Measurements from ENCODE around the gene DVL2.
A peak's percentile ranks its signal among the peaks of the same experiment; 100 is the strongest.

The DVL2 gene

DNA sequence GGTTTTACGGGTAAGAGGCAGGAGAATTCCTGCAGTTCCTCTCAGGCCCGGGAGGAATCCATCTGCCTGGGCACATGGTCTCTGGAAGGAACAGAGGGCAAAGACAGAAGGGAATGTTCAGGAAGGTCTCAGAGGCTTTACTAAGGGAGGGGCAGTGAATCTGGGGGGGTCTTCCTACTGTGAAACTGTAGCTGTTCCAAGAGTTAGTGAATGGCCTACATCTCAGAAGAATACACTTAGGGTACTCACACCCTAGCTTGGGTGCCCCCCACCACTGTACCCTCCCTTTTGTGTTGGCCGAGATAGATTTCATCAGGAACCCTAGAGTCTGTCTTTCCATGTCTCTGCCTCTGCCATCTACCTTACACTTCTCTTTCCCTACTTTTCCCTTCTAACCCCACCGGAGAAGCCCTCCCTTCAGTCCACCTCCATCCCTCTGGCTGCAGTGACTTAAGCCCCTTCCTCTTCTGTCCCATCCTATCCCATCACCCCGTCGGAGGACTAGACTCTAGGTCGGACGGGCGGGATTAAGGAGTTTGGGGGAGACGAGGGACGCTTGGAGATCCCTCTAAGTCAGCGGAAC, 15.0 kb downstream of the DVL2 start:
- no peak for DNase-seq (ENCODE audit: low spot score)

DNA sequence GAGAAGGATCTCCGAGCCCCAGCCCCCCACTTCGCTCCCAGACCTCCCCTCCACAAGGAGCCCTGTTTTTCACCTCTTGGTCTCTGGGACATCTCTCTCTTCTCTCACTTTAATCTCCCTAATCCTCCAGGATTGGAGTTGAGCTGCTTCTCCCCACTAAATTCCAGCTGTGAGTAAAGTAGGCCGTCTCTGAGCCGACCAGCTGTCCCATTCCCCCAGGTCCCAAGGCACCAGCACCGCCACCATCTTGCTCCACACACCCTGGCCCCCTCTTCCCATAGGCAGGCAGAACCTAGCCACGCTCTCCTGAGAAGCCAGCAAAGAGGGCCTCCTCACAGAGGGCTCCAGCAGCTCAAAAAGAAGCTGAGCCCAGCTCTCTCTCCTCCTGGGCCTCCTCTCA, 15.6 kb downstream of the DVL2 start:
- no peak for DNase-seq (ENCODE audit: low spot score)

DNA sequence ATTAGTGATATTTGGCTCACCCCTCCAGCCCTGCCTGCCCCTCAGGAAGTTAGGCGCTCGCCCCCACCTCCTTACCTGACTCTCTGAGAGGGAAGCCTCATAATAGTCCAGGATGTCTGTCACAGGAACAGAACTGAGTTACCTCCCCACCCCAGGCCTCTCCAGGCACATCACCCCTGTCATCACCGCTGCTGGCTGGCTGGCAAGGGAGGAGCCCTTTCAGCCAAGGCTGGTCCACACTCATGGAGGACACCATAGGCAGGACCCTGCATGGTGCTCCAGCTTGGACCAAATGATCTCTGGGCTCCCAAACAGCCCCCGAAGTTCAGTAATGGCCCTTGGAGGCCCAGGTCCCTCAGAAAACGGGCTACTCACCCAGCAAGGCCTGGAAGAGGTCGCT, 16.2 kb downstream of the DVL2 start:
- DNase-seq (ENCODE audit: low spot score): no peak

- DNase-seq (ENCODE audit: low spot score): no peak
These were observed 17.0 kb downstream of the DVL2 start for GRCh38 chr17:7217113-7217987.

DNA sequence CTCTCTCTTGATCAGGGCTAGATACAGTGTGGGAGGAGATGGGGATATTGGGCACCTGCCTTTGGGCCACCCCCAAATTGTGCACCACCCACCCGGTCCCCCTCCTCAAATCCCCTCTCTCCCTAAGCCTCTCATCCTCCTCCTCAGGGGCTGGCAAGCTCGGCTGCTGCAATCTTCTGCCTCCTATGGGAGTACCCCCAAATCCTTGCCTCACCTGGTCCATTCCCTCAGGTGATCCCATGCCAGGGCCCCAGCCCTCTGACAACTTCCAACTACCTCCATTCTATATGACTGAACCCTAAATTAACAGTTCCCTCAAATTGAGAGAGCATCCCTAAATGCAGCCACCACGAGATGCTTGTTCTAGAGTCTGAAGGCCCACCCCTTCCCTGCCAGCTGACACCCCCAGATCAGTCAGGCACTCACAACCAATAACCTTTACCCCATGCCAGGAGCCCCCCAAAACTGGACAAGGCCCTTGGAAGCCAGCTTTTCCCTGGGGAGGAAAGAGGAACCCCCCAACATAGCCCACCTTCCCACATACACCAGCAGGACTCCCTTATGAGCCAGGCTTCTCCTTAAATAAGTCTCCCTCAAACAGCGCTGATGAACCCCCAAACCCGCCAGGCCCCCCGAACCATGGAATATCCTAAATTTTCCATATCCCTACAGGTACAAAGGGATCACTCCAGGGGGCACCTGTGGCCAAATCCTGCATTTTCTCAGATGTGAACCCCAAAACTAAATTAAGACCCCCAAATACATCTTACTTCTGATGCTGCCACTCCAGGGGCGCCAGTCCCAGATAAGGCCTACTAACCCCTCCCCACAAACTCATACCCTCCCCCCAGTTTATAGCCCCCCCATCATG, 17.8 kb downstream of the DVL2 start:
- no peak for DNase-seq (ENCODE audit: low spot score)

GRCh38 chr17:7215652-7216180, 18.6 kb downstream of the DVL2 start:
- DNase-seq (ENCODE audit: low spot score): no peak

DNA sequence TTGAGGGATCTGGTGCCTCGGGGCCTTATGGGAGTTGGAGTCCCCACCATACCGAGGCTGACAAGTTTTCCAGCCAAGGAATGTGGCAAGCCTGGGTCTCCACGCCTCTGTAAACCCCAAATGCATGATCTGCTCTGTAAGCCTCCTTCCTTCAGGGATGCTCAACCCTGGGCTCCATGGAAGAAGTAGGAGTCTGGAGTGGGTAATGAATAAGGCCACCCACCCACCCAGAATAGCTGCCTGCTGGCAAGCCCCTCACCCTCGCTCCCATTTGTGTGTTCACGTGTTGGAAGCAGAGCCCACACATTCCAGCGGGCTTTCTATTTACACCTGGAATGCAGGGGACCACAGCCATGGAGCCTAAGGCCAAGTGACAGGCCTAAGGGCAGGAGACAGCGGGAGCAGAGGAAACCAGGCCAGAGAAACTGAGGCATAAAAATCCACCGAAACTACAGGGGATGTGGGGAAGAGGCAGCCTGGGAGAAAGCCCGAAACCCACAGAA, 19.1 kb downstream of the DVL2 start:
- no peak for DNase-seq (ENCODE audit: low spot score)

GRCh38 chr17:7214300-7215135, 19.8 kb downstream of the DVL2 start:
- peak; percentile 99 for DNase-seq (ENCODE audit: low spot score)

DNA sequence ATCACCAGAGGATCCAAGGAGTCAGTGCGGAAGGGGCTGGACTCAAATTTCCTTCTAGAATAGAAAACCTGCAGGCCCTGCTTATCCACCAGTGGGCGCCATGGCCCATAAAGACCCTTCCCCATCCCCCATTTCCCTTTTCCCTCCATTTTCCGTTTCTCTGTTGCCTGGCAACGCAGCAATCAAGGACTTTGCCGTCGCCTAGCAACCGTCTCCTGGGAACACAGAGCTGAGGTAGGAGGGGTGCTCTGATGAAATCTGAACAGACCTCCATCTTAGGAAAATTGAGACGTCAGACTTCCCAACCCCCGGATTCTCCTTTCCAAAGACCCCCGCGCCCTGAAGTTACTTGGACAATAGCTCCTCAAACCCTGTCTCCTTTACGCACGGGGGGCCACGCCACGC, 20.4 kb downstream of the DVL2 start:
- peak; percentile 80 for DNase-seq (ENCODE audit: low spot score)

DNA sequence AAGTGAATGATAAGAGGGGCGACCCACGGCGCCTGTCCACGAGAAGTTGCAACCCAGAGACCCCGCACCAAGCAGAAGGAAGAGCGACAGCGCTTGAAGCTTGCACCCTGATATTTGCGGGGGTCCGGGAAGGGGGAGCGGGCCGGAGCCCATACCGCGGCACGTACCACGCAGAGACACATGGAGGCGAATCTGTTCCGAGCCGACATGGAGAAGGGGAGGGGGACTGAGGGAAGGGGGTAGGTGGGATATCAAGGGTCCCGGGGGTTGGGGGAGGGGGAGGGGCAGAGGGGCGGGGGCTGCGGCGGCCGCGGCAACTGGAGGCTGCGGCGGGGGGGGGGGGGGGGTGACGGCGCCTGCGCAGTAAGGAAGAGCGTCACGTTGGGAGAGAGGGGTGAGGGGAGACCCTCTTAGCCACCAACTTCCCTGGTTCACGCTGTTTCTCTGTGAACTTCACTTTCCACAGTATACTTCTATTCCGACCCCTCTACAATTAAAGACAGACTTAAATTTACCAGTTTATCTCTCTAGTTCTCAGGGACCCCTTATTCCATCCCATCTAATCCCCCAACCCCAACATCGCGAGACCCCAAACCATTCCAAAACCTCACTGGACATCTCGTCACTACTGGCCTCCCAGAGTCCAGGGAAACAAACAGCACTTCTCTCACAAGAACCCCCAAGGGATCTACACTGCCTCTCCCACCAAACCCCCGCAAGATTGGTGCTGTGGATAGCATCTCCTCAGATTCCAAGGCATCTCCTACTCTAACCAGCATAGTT, 22.6 kb downstream of the DVL2 start:
- DNase-seq (ENCODE audit: low spot score): no peak

DNA sequence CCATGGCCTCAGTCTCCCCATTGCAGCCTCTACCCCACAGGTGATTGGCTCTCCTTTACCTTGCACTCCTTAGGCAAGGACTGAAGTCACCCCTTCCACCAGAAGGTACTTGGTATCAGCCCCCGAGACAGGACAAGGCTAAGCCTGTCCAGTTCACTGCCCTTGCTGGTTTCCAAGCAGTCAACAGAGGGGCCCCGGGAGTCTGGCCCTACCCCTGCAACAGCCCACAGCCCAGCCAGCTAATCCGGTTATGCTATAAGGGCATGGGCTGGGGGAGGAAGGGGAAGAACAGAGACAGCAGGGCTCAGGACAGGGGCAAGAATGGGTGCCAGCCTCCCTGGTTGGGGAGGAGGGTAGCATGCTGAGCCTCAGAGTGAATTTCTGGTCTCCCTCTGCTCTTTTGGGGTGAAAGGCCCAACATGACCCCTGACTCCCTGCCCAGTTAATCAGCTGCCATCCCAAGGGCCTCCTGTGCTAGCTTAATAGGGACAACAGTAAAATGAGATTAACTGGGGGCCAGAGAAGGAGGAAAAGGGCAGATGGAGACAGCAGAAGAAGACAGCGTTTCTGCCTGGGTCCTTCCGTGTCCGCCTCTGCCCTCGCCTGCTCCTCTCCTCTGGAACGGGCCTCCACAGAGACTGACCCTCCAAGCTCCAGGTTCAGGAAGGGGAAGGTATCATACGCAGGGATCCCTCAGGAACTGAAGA, 25.4 kb downstream of the DVL2 start:
- DNase-seq (ENCODE audit: low spot score): no peak

DNA sequence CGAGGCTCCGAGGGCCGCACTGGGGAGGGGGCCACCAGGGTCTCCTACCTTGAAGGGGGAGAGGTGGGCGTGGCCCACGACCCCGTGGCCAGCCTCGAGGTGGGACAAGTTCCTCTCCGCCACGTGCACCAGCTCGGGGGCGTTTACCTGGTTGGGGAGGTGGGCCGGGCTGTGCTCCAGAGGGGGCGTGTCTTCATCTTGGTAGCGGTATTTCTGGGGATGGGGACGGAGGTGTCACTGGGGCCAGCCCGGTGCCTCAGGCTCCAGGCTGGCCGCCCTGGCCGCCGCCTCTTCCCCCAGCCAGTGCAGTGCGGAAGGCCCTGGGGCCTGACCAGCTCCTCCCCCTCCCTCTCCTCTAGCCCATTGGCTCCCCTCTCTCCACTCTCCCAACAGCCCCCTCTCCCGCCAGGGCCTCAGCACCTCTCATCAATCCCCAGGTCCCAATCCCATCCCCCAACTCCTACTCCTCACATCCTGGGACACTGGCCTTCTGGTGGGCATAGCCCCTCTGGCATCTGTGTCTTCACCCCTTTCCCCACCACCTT, 26.2 kb downstream of the DVL2 start:
- no peak for DNase-seq (ENCODE audit: low spot score)

- DNase-seq (ENCODE audit: low spot score): no peak
These were observed 27.0 kb downstream of the DVL2 start for GRCh38 chr17:7207120-7208001.

DNA sequence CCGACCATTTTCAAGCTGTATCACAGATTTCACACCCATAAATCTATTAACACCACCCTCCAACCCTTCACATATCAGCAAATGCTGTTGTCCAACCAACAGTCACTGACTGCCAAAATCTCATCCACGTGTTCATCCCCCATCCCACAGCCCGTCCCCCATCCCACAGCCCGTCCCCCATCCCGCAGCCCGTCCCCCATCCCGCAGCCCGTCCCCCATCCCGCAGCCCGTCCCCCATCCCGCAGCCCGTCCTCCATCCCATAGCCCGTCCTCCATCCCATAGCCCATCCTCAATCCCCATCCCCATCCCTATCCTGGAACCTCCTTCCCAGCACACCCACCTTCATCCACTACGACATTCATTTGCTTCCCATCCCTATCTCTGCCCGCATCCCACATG, 28.8 kb downstream of the DVL2 start:
- DNase-seq (ENCODE audit: low spot score): no peak

DNA sequence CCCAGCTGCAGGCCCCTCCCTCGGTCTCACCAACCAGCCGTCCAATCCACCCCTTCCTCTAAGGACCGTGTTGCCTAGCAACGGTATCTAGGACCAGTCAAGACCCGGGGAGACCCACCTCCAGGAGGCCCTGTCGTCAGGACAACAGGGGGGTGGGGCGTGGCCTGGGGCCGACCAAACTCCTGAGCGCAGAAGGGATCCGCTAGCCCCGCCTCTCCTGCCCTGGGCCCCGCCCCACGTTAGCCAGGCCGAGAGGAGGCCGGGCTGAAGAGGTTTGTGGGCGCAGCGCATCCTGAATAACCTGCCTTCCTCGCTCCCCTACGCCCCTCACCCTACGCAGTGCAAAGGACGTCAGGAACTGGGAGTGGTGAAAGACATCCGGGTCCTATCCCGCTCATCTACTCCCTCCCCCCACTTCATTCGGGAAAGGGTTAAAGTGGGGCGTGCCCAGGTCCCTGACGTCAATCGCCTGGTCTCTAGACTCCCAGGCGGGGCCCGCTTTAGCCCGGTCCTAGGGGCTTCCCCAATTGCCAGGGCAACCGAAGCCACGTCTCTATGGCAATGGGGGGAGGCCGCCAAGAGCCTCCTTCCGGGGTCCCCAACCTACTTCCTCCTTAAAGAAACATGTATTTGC, 29.4 kb downstream of the DVL2 start:
- DNase-seq (ENCODE audit: low spot score): peak; percentile 72

DNA sequence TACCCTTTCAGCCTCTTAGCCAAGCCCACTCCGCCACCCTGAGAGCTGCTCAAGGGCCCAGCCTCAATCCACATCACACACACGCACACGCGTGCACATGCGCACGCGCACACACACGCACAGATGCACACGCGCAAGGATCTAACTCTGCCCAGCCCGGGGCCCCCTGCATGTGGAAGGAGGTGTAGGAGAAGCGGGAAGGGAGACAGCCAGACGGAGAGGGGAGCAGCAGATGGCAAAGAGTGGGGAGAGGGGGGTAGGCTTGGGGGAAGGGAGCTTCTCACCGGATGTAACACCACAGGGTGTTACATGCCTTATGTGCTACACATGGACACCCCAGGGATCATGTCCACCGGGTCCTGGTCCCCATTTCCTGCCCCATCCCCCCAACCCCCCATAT, 30.0 kb downstream of the DVL2 start:
- DNase-seq (ENCODE audit: low spot score): no peak

DNA sequence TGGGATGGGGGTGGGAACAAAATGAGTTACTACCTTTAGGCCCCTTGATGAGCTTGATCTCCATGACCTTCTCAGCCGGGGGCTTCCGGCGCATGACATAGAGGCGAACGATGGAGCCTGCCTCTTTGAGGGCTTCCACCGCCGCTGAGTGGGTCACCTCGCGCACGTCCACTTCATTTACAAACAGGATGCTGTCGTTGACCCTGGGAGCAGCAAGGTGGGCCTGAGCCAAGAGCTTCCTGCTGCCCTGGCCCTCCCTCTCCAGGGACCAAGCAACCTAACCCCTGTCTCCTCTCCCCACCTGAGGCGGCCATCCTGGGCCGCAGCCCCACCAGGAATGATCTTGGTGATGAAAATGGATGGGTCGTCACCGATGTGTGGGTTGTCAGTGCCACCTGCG, 30.9 kb downstream of the DVL2 start:
- no peak for DNase-seq (ENCODE audit: low spot score)
